ENCODE results near the gene POFUT2.
A peak's percentile ranks its signal among the peaks of the same experiment; 100 is the strongest.
"Not testable (repeated sequence)": the region's sequence is repeated elsewhere in the genome, so short reads cannot be mapped to it uniquely, and the experiment has no call there.

POFUT2 gene

GRCh38 chr21:45315676-45316470 lies 28.2 kb upstream of the POFUT2 start:
- in situ Hi-C loops (cut with MboI; ENCODE audit: low pct_unique_long_range_greater_than_20kb, low sequenced_read_pairs): not testable (repeated sequence)

GRCh38 chr21:45313682-45314081 lies 26.0 kb upstream of the POFUT2 start:
- no peak for DNase-seq
- in situ Hi-C loops (cut with MboI; ENCODE audit: low pct_unique_long_range_greater_than_20kb, low sequenced_read_pairs): no loop called here

More at GRCh38 chr21:45315676-45316470, 28.2 kb upstream of the POFUT2 start:
- DNase-seq: not testable (repeated sequence)

GRCh38 chr21:45313015-45313414 lies 25.3 kb upstream of the POFUT2 start:
- in situ Hi-C loops (cut with MboI; ENCODE audit: low pct_unique_long_range_greater_than_20kb, low sequenced_read_pairs): no loop called here
- DNase-seq: no peak

GRCh38 chr21:45312296-45312695 lies 24.6 kb upstream of the POFUT2 start:
- no peak for DNase-seq
- in situ Hi-C loops (cut with MboI; ENCODE audit: low pct_unique_long_range_greater_than_20kb, low sequenced_read_pairs): no loop called here

- in situ Hi-C loops (cut with MboI; ENCODE audit: low pct_unique_long_range_greater_than_20kb, low sequenced_read_pairs): no loop called here
- DNase-seq: no peak
Observed at GRCh38 chr21:45310459-45310858, 22.8 kb upstream of the POFUT2 start.

- in situ Hi-C loops (cut with MboI; ENCODE audit: low pct_unique_long_range_greater_than_20kb, low sequenced_read_pairs): no loop called here
- no peak for DNase-seq
Observed at GRCh38 chr21:45309987-45310381, 22.3 kb upstream of the POFUT2 start.

- DNase-seq: peak; percentile 52
Observed at GRCh38 chr21:45309069-45309986, 21.6 kb upstream of the POFUT2 start.

GRCh38 chr21:45308194-45309068 lies 20.7 kb upstream of the POFUT2 start:
- in situ Hi-C loops (cut with MboI; ENCODE audit: low pct_unique_long_range_greater_than_20kb, low sequenced_read_pairs): no loop called here
- no peak for DNase-seq

More at GRCh38 chr21:45309069-45309986, 21.6 kb upstream of the POFUT2 start:
- in situ Hi-C loops (cut with MboI; ENCODE audit: low pct_unique_long_range_greater_than_20kb, low sequenced_read_pairs): no loop called here

GRCh38 chr21:45307597-45308158 lies 20.0 kb upstream of the POFUT2 start:
- DNase-seq; in situ Hi-C loops (cut with MboI; ENCODE audit: low pct_unique_long_range_greater_than_20kb, low sequenced_read_pairs): not testable (repeated sequence)

GRCh38 chr21:45306832-45307571 lies 19.3 kb upstream of the POFUT2 start:
- no peak for DNase-seq
- in situ Hi-C loops (cut with MboI; ENCODE audit: low pct_unique_long_range_greater_than_20kb, low sequenced_read_pairs): no loop called here

- in situ Hi-C loops (cut with MboI; ENCODE audit: low pct_unique_long_range_greater_than_20kb, low sequenced_read_pairs): no loop called here
- DNase-seq: no peak
Observed at GRCh38 chr21:45306453-45306831, 18.7 kb upstream of the POFUT2 start.

- no peak for DNase-seq
- in situ Hi-C loops (cut with MboI; ENCODE audit: low pct_unique_long_range_greater_than_20kb, low sequenced_read_pairs): no loop called here
Observed at GRCh38 chr21:45305836-45306235, 18.1 kb upstream of the POFUT2 start.

GRCh38 chr21:45304945-45305344 lies 17.2 kb upstream of the POFUT2 start:
- in situ Hi-C loops (cut with MboI; ENCODE audit: low pct_unique_long_range_greater_than_20kb, low sequenced_read_pairs): no loop called here

GRCh38 chr21:45304476-45304830 lies 16.8 kb upstream of the POFUT2 start:
- DNase-seq: no peak
- in situ Hi-C loops (cut with MboI; ENCODE audit: low pct_unique_long_range_greater_than_20kb, low sequenced_read_pairs): no loop called here

More at GRCh38 chr21:45304945-45305344, 17.2 kb upstream of the POFUT2 start:
- DNase-seq: no peak

GRCh38 chr21:45303751-45304475 lies 16.2 kb upstream of the POFUT2 start:
- in situ Hi-C loops (cut with MboI; ENCODE audit: low pct_unique_long_range_greater_than_20kb, low sequenced_read_pairs): no loop called here
- DNase-seq: no peak

GRCh38 chr21:45303091-45303615 lies 15.5 kb upstream of the POFUT2 start:
- no peak for DNase-seq
- in situ Hi-C loops (cut with MboI; ENCODE audit: low pct_unique_long_range_greater_than_20kb, low sequenced_read_pairs): no loop called here
